Neuronal stem cell (in vitro differentiated cells): Measurements from ENCODE around the gene DTNB.

Experiments used
- DNase-seq: peaks from one replicate; pipeline ENCODE4 v3.0.0-alpha.2; 2013; ENCODE audit warnings: low spot score
- H2AFZ ChIP-seq: one replicate; pipeline ENCODE4 v1.6.1; 2013; ENCODE audit warnings: mild to moderate bottlenecking, low read length, inconsistent platforms
- H2AK5ac ChIP-seq: 2 replicates; pipeline ENCODE4 v1.6.1; 2013; ENCODE audit warnings: low read depth, mild to moderate bottlenecking, inconsistent platforms, low read length, moderate library complexity, mixed read lengths
- H2BK120ac ChIP-seq: 2 replicates; pipeline ENCODE4 v1.6.1; 2013; ENCODE audit warnings: low read depth, mild to moderate bottlenecking, inconsistent platforms, low read length, moderate library complexity, mixed read lengths
- H2BK12ac ChIP-seq: one replicate; pipeline ENCODE4 v1.6.1; 2013; ENCODE audit warnings: low read length, inconsistent platforms
- H2BK15ac ChIP-seq: 2 replicates; pipeline ENCODE4 v1.6.1; 2013; ENCODE audit warnings: mild to moderate bottlenecking, low read length, inconsistent platforms, mixed read lengths
- H2BK5ac ChIP-seq: one replicate; pipeline ENCODE4 v1.6.1; 2013; ENCODE audit warnings: inconsistent platforms, mild to moderate bottlenecking, low read length, moderate library complexity
- H3K14ac ChIP-seq: one replicate; pipeline ENCODE4 v1.6.1; 2013; ENCODE audit warnings: low read length, inconsistent platforms
- H3K18ac ChIP-seq: 2 replicates; pipeline ENCODE4 v1.6.1; 2013; ENCODE audit warnings: low read length, inconsistent platforms
- H3K23ac ChIP-seq: 2 replicates; pipeline ENCODE4 v1.6.1; 2013; ENCODE audit warnings: low read depth, mild to moderate bottlenecking, mixed read lengths, low read length, inconsistent platforms; ENCODE audit not compliant: poor library complexity
- H3K27ac ChIP-seq: replicated peaks from 3 replicates; pipeline ENCODE4 v1.5.1; 2013; ENCODE audit warnings: low read length, inconsistent platforms
- H3K27me3 ChIP-seq, 3 experiments: 2 replicates each; pipeline ENCODE4 v1.6.1; 2013; ENCODE audit warnings: low read length in 3 of 3, mild to moderate bottlenecking in 2 of 3, inconsistent platforms in 1 of 3, low read depth in 1 of 3, mixed read lengths in 1 of 3, moderate library complexity in 1 of 3; ENCODE audit not compliant: control insufficient read depth in 3 of 3, insufficient read depth in 3 of 3
- H3K36me3 ChIP-seq, 2 donors: replicated peaks in 1 of 2; 2 replicates each; pipeline ENCODE4 v1.6.1; 2013; ENCODE audit warnings: low read length in 2 of 2; ENCODE audit not compliant: control insufficient read depth in 2 of 2, insufficient read depth in 2 of 2
- H3K4ac ChIP-seq: 2 replicates; pipeline ENCODE4 v1.6.1; 2013; ENCODE audit warnings: inconsistent platforms, mild to moderate bottlenecking, low read length, moderate library complexity
- H3K4me1 ChIP-seq, 2 donors: 1 replicate in 1 of 2; 2 replicates in 1 of 2; pipeline ENCODE4 v1.6.1; 2013; ENCODE audit warnings: low read length in 2 of 2, low read depth in 1 of 2; ENCODE audit not compliant: control insufficient read depth in 2 of 2, insufficient read depth in 1 of 2
- H3K4me2 ChIP-seq: one replicate; pipeline ENCODE4 v1.6.1; 2013; ENCODE audit warnings: mild to moderate bottlenecking, low read length, inconsistent platforms; ENCODE audit not compliant: insufficient read depth, poor library complexity, severe bottlenecking
- H3K4me3 ChIP-seq, 2 donors: 2 replicates each; pipeline ENCODE4 v1.5.1; 2013; ENCODE audit warnings: low read length in 2 of 2, mild to moderate bottlenecking in 2 of 2, inconsistent platforms in 1 of 2, moderate library complexity in 1 of 2
- H3K79me1 ChIP-seq: one replicate; pipeline ENCODE4 v1.6.1; 2013; ENCODE audit warnings: low read depth, mild to moderate bottlenecking, inconsistent platforms, low read length, moderate library complexity
- H3K9ac ChIP-seq: one replicate; pipeline ENCODE4 v1.6.1; 2013; ENCODE audit warnings: mild to moderate bottlenecking, low read depth, low read length, inconsistent platforms; ENCODE audit not compliant: poor library complexity
- H3K9me3 ChIP-seq, 2 donors: replicated peaks in 1 of 2; 2 replicates each; pipeline versions ENCODE3 to v1.6.1; 2013; ENCODE audit warnings: low read length in 2 of 2, mild to moderate bottlenecking in 2 of 2, inconsistent platforms in 1 of 2, low read depth in 1 of 2, mixed read lengths in 1 of 2, moderate library complexity in 1 of 2; ENCODE audit not compliant: control insufficient read depth in 2 of 2, insufficient read depth in 1 of 2
- H4K8ac ChIP-seq: one replicate; pipeline ENCODE4 v1.6.1; 2013; ENCODE audit warnings: low read depth, mild to moderate bottlenecking, inconsistent platforms, low read length, moderate library complexity
- H4K91ac ChIP-seq: one replicate; pipeline ENCODE4 v1.6.1; 2013; ENCODE audit warnings: low read length, low read depth, mild to moderate bottlenecking, inconsistent platforms; ENCODE audit not compliant: poor library complexity
- WGBS, 2 donors: extraction: QIAGEN DNeasy Blood & Tissue Kit; methylation state at CpG; one replicate each; pipeline ENCODE4 v1.1.7; 2013; ENCODE audit warnings: missing lambda C conversion rate in 2 of 2, mixed read lengths in 1 of 2; ENCODE audit not compliant: insufficient read length in 2 of 2, insufficient replicate concordance in 1 of 2; ENCODE audit errors: extremely low coverage in 2 of 2; 5-methylcytosine and 5-hydroxymethylcytosine counted together

Gene DTNB

GRCh38 chr2:25491966-25492532 is 181.3 kb downstream of the DTNB start:
- WGBS, 2 donors, result no CpG with 5 or more reads among the region's 6 CpGs
- H3K27ac ChIP-seq, result no peak overlapping the region

GRCh38 chr2:25491003-25491696 is 182.2 kb downstream of the DTNB start:
- Histone ChIP-seq H2AK5ac (no peak overlapping the region), H3K4me1 (peaks cover 0 to 1% of the 10 kb centered on the region in 2 donors), H2BK15ac (no peak overlapping the region), H3K14ac (no peak overlapping the region), H3K79me1 (peaks cover 1% of the 10 kb centered on the region), H2BK12ac (no peak overlapping the region), H2BK120ac (no peak overlapping the region), H3K27ac (no peak overlapping the region), H3K18ac (no peak overlapping the region), H2AFZ (no peak overlapping the region), H4K91ac (no peak overlapping the region), H3K9me3 (no peaks in the 10 kb centered on the region), H2BK5ac (no peak overlapping the region), H3K4ac (no peak overlapping the region), H3K9ac (no peak overlapping the region), H3K4me2 (no peak overlapping the region), H3K36me3 (no peaks in the 10 kb centered on the region), H3K27me3 (no peaks in the 10 kb centered on the region), H3K23ac (no peak overlapping the region), H4K8ac (no peak overlapping the region), H3K4me3 (no peak overlapping the region)
- WGBS, 2 donors, result no CpG with 5 or more reads among the region's 6 CpGs
- no peak for DNase-seq

More at GRCh38 chr2:25491966-25492532, 181.3 kb downstream of the DTNB start:
- no peak overlapping the region for H3K4me2 ChIP-seq
- no peak overlapping the region for H4K91ac ChIP-seq
- no peaks in the 10 kb centered on the region for H3K9me3 ChIP-seq
- H3K36me3 ChIP-seq, result no peaks in the 10 kb centered on the region
- peaks cover 0 to 1% of the 10 kb centered on the region in 2 donors for H3K4me1 ChIP-seq
- H3K4ac ChIP-seq, result no peak overlapping the region
- H3K4me3 ChIP-seq, result no peak overlapping the region
- no peak overlapping the region for H3K23ac ChIP-seq
- H2AFZ ChIP-seq, result no peak overlapping the region
- no peak overlapping the region for H2BK5ac ChIP-seq
- no peak overlapping the region for H2BK15ac ChIP-seq
- no peak overlapping the region for H3K14ac ChIP-seq
- H3K18ac ChIP-seq, result no peak overlapping the region
- no peak overlapping the region for H2AK5ac ChIP-seq
- H3K9ac ChIP-seq, result no peak overlapping the region
- H4K8ac ChIP-seq, result no peak overlapping the region
- DNase-seq, result no peak
- no peak overlapping the region for H2BK120ac ChIP-seq
- H3K27me3 ChIP-seq, result no peaks in the 10 kb centered on the region
- no peak overlapping the region for H2BK12ac ChIP-seq
- H3K79me1 ChIP-seq, result peaks cover 1% of the 10 kb centered on the region

GRCh38 chr2:25490217-25490616 is 183.2 kb downstream of the DTNB start:
- H3K4me3 ChIP-seq, result no peak overlapping the region
- no peak overlapping the region for H4K8ac ChIP-seq
- no peak overlapping the region for H3K27ac ChIP-seq

GRCh38 chr2:25489631-25490030 is 183.7 kb downstream of the DTNB start:
- DNase-seq, result no peak
- no peak overlapping the region for H3K9ac ChIP-seq
- H3K14ac ChIP-seq, result no peak overlapping the region
- no peaks in the 10 kb centered on the region for H3K9me3 ChIP-seq
- H3K36me3 ChIP-seq, result no peaks in the 10 kb centered on the region
- no peak overlapping the region for H2AK5ac ChIP-seq
- H3K23ac ChIP-seq, result no peak overlapping the region
- H2BK15ac ChIP-seq, result no peak overlapping the region
- no peak overlapping the region for H4K8ac ChIP-seq
- H3K79me1 ChIP-seq, result peaks cover 1% of the 10 kb centered on the region
- no peak overlapping the region for H3K27ac ChIP-seq
- no peak overlapping the region for H2BK120ac ChIP-seq
- H3K18ac ChIP-seq, result no peak overlapping the region
- no peak overlapping the region for H4K91ac ChIP-seq
- no peak overlapping the region for H3K4me3 ChIP-seq
- H3K4me2 ChIP-seq, result no peak overlapping the region
- no peak overlapping the region for H3K4ac ChIP-seq
- no peak overlapping the region for H2AFZ ChIP-seq
- H2BK12ac ChIP-seq, result no peak overlapping the region
- H2BK5ac ChIP-seq, result no peak overlapping the region
- WGBS, 2 donors, result no CpG with 5 or more reads among the region's 1 CpG
- no peaks in the 10 kb centered on the region for H3K27me3 ChIP-seq
- H3K4me1 ChIP-seq, result no peaks in the 10 kb centered on the region

More at GRCh38 chr2:25490217-25490616, 183.2 kb downstream of the DTNB start:
- WGBS, 2 donors, result no CpG with 5 or more reads among the region's 3 CpGs
- H2BK15ac ChIP-seq, result no peak overlapping the region
- no peak overlapping the region for H2BK5ac ChIP-seq
- DNase-seq, result no peak
- H3K79me1 ChIP-seq, result peaks cover 1% of the 10 kb centered on the region
- H3K18ac ChIP-seq, result no peak overlapping the region
- no peak overlapping the region for H2BK12ac ChIP-seq
- H3K9ac ChIP-seq, result no peak overlapping the region
- H3K14ac ChIP-seq, result no peak overlapping the region
- no peaks in the 10 kb centered on the region for H3K36me3 ChIP-seq
- H3K23ac ChIP-seq, result no peak overlapping the region
- no peak overlapping the region for H3K4ac ChIP-seq
- H3K27me3 ChIP-seq, result no peaks in the 10 kb centered on the region
- H2AFZ ChIP-seq, result no peak overlapping the region
- H2BK120ac ChIP-seq, result no peak overlapping the region
- H3K9me3 ChIP-seq, result no peaks in the 10 kb centered on the region
- H4K91ac ChIP-seq, result no peak overlapping the region
- no peak overlapping the region for H3K4me2 ChIP-seq
- H3K4me1 ChIP-seq, result peaks cover 0 to 1% of the 10 kb centered on the region in 2 donors
- no peak overlapping the region for H2AK5ac ChIP-seq
